GM12878 (cell line): ENCODE data around the gene HOXD3. TPM values are rescaled to one million over a fixed set of nuclear protein-coding genes. Genes with fewer than 3 reads are reported as not detected.

Source experiments
- ATAC-seq: fragments of 200-7000 bp; cut with Tn5 transposase; 3 replicates; pipeline ENCODE4 v1.9.1; 2020; ENCODE audit warnings: mild to moderate bottlenecking, moderate library complexity
- BruUV-seq: library from RNA; stranded (reverse); fragments of 400-500 nt; replicated peaks from 2 replicates; lab custom pipeline; 2021; lab: Mats Ljungman, UMichigan
- CTCF ChIA-PET: fragments of 300-600 bp; sonication (Branson Sonifier 250); formaldehyde crosslinking; extraction: SDS; loops from one replicate; lab custom pipeline; 2021; ENCODE audit warnings: inconsistent platforms; lab: Yijun Ruan, JAX
- POLR2A ChIA-PET: fragments of 350-600 bp; formaldehyde crosslinking; extraction: SDS; loops from one replicate; lab custom pipeline; 2021; ENCODE audit warnings: inconsistent platforms; lab: Charles Lee
- RAD21 ChIA-PET: fragments of 300-600 bp; sonication (Branson Sonifier 250); formaldehyde crosslinking; loops from one replicate; lab custom pipeline; 2023; ENCODE audit warnings: antibody characterized with exemption; ENCODE audit not compliant: unreplicated experiment; lab: Charles Lee
- SMC1A ChIA-PET: fragments of 300-600 bp; sonication (Branson Sonifier 250); formaldehyde crosslinking; loops from one replicate; lab custom pipeline; 2023; ENCODE audit not compliant: unreplicated experiment, uncharacterized antibody; lab: Charles Lee
- DNase-seq: peaks from one replicate; pipeline ENCODE4 v3.0.0-alpha.2; 2011; ENCODE audit warnings: low read depth, low spot score
- FAIRE-seq: peaks from 3 replicates; lab custom pipeline; 2011; peaks lifted over from hg19 to GRCh38; lab: Jason Lieb, UNC
- H2AFZ ChIP-seq: 2 replicates; pipeline ENCODE4 v1.6.0; 2011; ENCODE audit warnings: low read depth, low read length, control low read depth; ENCODE audit not compliant: control insufficient read depth
- H3K27ac ChIP-seq: 2 replicates; pipeline ENCODE4 v1.5.1; 2011; ENCODE audit warnings: control low read depth; ENCODE audit not compliant: control insufficient read depth, insufficient read depth
- H3K27me3 ChIP-seq, 2 experiments: replicated peaks in 1 of 2; 2 replicates each; pipeline versions ENCODE4 v1.6.0 to v1.6.1; 2011; ENCODE audit warnings: low read length in 1 of 2; ENCODE audit not compliant: control insufficient read depth in 2 of 2, insufficient read depth in 2 of 2
- H3K36me3 ChIP-seq, 2 experiments: 2 replicates each; pipeline ENCODE4 v1.5.1; 2011; ENCODE audit warnings: low read length in 1 of 2; ENCODE audit not compliant: control insufficient read depth in 2 of 2, insufficient read depth in 2 of 2
- H3K4me1 ChIP-seq: 2 replicates; pipeline ENCODE4 v1.6.1; 2011; ENCODE audit warnings: mild to moderate bottlenecking, low read length, moderate library complexity, mixed read lengths; ENCODE audit not compliant: control insufficient read depth, insufficient read depth
- H3K4me2 ChIP-seq: 2 replicates; pipeline ENCODE4 v1.6.0; 2011; ENCODE audit warnings: control low read depth; ENCODE audit not compliant: control insufficient read depth, insufficient read depth
- H3K4me3 ChIP-seq: fragments of 200-600 bp; sonication (generic); 2 replicates; pipeline ENCODE4 v1.5.1; 2016
- H3K79me2 ChIP-seq: 2 replicates; pipeline ENCODE4 v1.6.0; 2011; ENCODE audit warnings: low read length; ENCODE audit not compliant: control insufficient read depth, insufficient read depth
- H3K9ac ChIP-seq: 2 replicates; pipeline ENCODE4 v1.8.0; 2011; ENCODE audit warnings: low read length, control low read depth, mixed read lengths; ENCODE audit not compliant: control insufficient read depth, insufficient read depth
- H3K9me3 ChIP-seq: replicated peaks from 3 replicates; pipeline ENCODE4 v1.5.1; 2011; ENCODE audit warnings: mild to moderate bottlenecking, low read length; ENCODE audit not compliant: control insufficient read depth, insufficient read depth
- H4K20me1 ChIP-seq: 2 replicates; pipeline ENCODE4 v1.6.0; 2011; ENCODE audit not compliant: control insufficient read depth, insufficient read depth
- IKZF2 ChIP-seq, 2 experiments: fragments of 450-650 bp; IDR thresholded peaks; 2 replicates each; pipeline ENCODE4 v1.6.1; 2017; ENCODE audit warnings: mild to moderate bottlenecking in 2 of 2, moderate library complexity in 2 of 2
- JUND ChIP-seq: IDR thresholded peaks from 2 replicates; pipeline ENCODE4 v1.6.1; 2012; ENCODE audit warnings: low read depth, mild to moderate bottlenecking, low read length, improper control_type of control experiment, moderate library complexity
- LARP7 ChIP-seq: fragments of 450-650 bp; IDR thresholded peaks from 2 replicates; pipeline ENCODE4 v1.6.1; 2017; ENCODE audit warnings: mild to moderate bottlenecking
- NKRF ChIP-seq: fragments of 450-650 bp; conservative IDR thresholded peaks from 2 replicates; pipeline ENCODE4 v1.6.1; 2017; ENCODE audit warnings: mild to moderate bottlenecking, moderate library complexity
- WGBS: methylation state at CpG from one replicate; pipeline ENCODE4 v1.1.6; 2016; ENCODE audit warnings: low lambda C conversion rate; ENCODE audit not compliant: insufficient replicate concordance, insufficient coverage; ENCODE audit errors: missing lambda C conversion rate; 5-methylcytosine and 5-hydroxymethylcytosine counted together
- in situ Hi-C: fragments of 300-500 bp; cut with MboI; formaldehyde crosslinking; loops from 9 replicates; pipeline ENCODE4 v1.14.3; 2018; ENCODE audit warnings: mixed read lengths
- intact Hi-C: fragments of 100-400 bp; cut with micrococcal nuclease; formaldehyde crosslinking; loops from one replicate; pipeline ENCODE4 v1.14.2; 2022; ENCODE audit not compliant: unreplicated experiment
- polyA plus RNA-seq, 11 experiments: library from polyadenylated mRNA; depleted of rRNA in 4 of 11; unstranded in 6 of 11; stranded (reverse) in 5 of 11; fragments of >200 nt; fragmentation: Nextera tagmentation in 4 of 11; fragmentation: Illumina TruSeq in 1 of 11; extraction: Ambion mirVana in 4 of 11; extraction: Trizol in 1 of 11; gene quantifications; 1 replicate in 1 of 11; 2 replicates in 10 of 11; pipeline versions ENCODE4 v1.2.1 to v1.2.3, GENCODE V29; 2011 to 2016; ENCODE audit warnings: inconsistent platforms in 2 of 11, missing spikeins in 2 of 11, low read depth in 1 of 11
- total RNA-seq, 4 experiments: library from RNA; depleted of rRNA in 3 of 4; stranded (reverse); fragments of >200 nt in 3 of 4; fragmentation: Illumina TruSeq in 1 of 4; extraction: Trizol in 1 of 4; gene quantifications; 2 replicates each; pipeline versions ENCODE4 v1.2.1 to v1.2.3, GENCODE V29; 2013 to 2021

HOXD3 gene
- total and polyA plus RNA-seq, 10 of the 15 experiments (the other 5 are each of a cell fraction or from before 2014, with no cell fraction given) = not detected

GRCh38 chr2:176160986-176161824 is 4.1 kb downstream of the HOXD3 start (continued):
- TF ChIP-seq LARP7 = no peak

- in situ Hi-C loops = no loop called here
- intact Hi-C loops = no loop called here
- Histone ChIP-seq H3K9ac (no peak overlapping the region), H3K4me1 (no peaks in the 10 kb centered on the region), H3K4me3 (no peak overlapping the region), H4K20me1 (no peaks in the 10 kb centered on the region), H3K27me3 (peaks cover 19 to 34% of the 10 kb centered on the region in 2 experiments), H3K9me3 (peaks cover 2% of the 10 kb centered on the region; the same call in 2 of the 3 replicates), H3K36me3 (no peaks in the 10 kb centered on the region), H3K79me2 (no peaks in the 10 kb centered on the region), H3K27ac (no peak overlapping the region), H3K4me2 (no peak overlapping the region), H2AFZ (no peak overlapping the region)
- WGBS = 27% methylated on average over 21 of the region's 22 CpGs
- ChIA-PET RAD21 (interaction anchor here (1.2 kb wide), 1 partner anchor 11 kb away, joined by 4 read pairs; no protein-coding TSS in a partner anchor), CTCF (interaction anchor here (0.6 to 0.9 kb wide), 3 partner anchors 21 to 477 kb away, joined by 3 to 4 read pairs (median 3); no protein-coding TSS in a partner anchor), POLR2A (no interaction called here), SMC1A (interaction anchor here (0.8 to 1.0 kb wide), 2 partner anchors 394 to 489 kb away, joined by 3 read pairs; no protein-coding TSS in a partner anchor)
- no peak for FAIRE-seq
- no peak for TF ChIP-seq NKRF
- TF ChIP-seq IKZF2 (IDR thresholded peaks at IDR 0.05) = no peak
- TF ChIP-seq JUND = no peak
- BruUV-seq = no TSS peak
- DNase-seq = no peak
- ATAC-seq = no peak
Measured at GRCh38 chr2:176161825-176162626, 4.9 kb downstream of the HOXD3 start.
